ENCODE measurements around the gene PTPRS. TPM values are rescaled to one million over a fixed set of nuclear protein-coding genes. Genes with fewer than 3 reads are reported as not detected.
A peak's percentile ranks its signal among the peaks of the same experiment; 100 is the strongest.
"Not testable (repeated sequence)": the region's sequence is repeated elsewhere in the genome, so short reads cannot be mapped to it uniquely, and the experiment has no call there.

Gene PTPRS
- polyA plus RNA-seq, 3 donors, result 0.03 TPM; not detected in 2

GRCh38 chr19:5387472-5387871 lies 46.9 kb upstream of the PTPRS start:
- Mint-ChIP-seq H3K4me3 (no peak overlapping the region), H3K9me3 (peaks cover 18 to 50% (median 33%) of the 10 kb centered on the region in 7 donors), H3K4me1 (no peaks in the 10 kb centered on the region), H3K27ac (no peak overlapping the region), H3K36me3 (no peaks in the 10 kb centered on the region), H3K27me3 (ENCODE audit: low read depth in 3 of 3) (peaks cover 3 to 22% (median 13%) of the 10 kb centered on the region in 3 donors)
- Histone ChIP-seq H3K27ac (ENCODE audit: low read depth in 1 of 2, low read length in 2 of 2) (no peak overlapping the region), H3K79me2 (ENCODE audit: insufficient read depth, low read length) (no peaks in the 10 kb centered on the region), H3K4me1 (ENCODE audit: control insufficient read depth in 1 of 2, insufficient read depth in 2 of 2, low read length in 2 of 2) (no peaks in the 10 kb centered on the region), H2AFZ (ENCODE audit: insufficient read depth, low read depth, low read length, poor library complexity, severe bottlenecking) (no peak overlapping the region), H3K9ac (ENCODE audit: insufficient read depth, low read length, poor library complexity, severe bottlenecking) (no peak overlapping the region), H3K36me3 (replicated peaks in 1 of 2; ENCODE audit: control insufficient read depth in 1 of 2, insufficient read depth in 2 of 2, low read length in 2 of 2) (no peaks in the 10 kb centered on the region), H3K4me3 (replicated peaks in 1 of 3; ENCODE audit: low read depth in 2 of 3, low read length in 3 of 3) (no peak overlapping the region), H3K9me3 (replicated peaks in 1 of 2; ENCODE audit: control insufficient read depth in 1 of 2, insufficient read depth in 1 of 2, low read length in 2 of 2) (peaks cover 7 to 14% of the 10 kb centered on the region in 2 donors), H3K27me3 (ENCODE audit: control insufficient read depth in 2 of 2, insufficient read depth in 2 of 2, low read length in 2 of 2) (no peaks in the 10 kb centered on the region), H3K4me2 (replicated peaks; ENCODE audit: extremely low read depth, low read length, poor library complexity, severe bottlenecking) (no peak overlapping the region), H4K20me1 (ENCODE audit: insufficient read depth, low read length) (no peaks in the 10 kb centered on the region)
- DNase-seq, result no peak
- intact Hi-C loops (cut with micrococcal nuclease), result no loop called here
- WGBS (ENCODE audit: insufficient coverage), result 100% methylated on average over 1 of the region's 1 CpG
- no peak for TF ChIP-seq CTCF (IDR thresholded peaks at IDR 0.05)

- Histone ChIP-seq H2AFZ (ENCODE audit: insufficient read depth, low read depth, low read length, poor library complexity, severe bottlenecking) (no peak overlapping the region), H3K4me2 (replicated peaks; ENCODE audit: extremely low read depth, low read length, poor library complexity, severe bottlenecking) (no peak overlapping the region), H3K9me3 (replicated peaks in 1 of 2; ENCODE audit: control insufficient read depth in 1 of 2, insufficient read depth in 1 of 2, low read length in 2 of 2) (peaks cover 13 to 20% of the 10 kb centered on the region in 2 donors), H4K20me1 (ENCODE audit: insufficient read depth, low read length) (no peaks in the 10 kb centered on the region), H3K27ac (ENCODE audit: low read depth in 1 of 2, low read length in 2 of 2) (no peak overlapping the region), H3K4me1 (ENCODE audit: control insufficient read depth in 1 of 2, insufficient read depth in 2 of 2, low read length in 2 of 2) (no peaks in the 10 kb centered on the region), H3K4me3 (replicated peaks in 1 of 3; ENCODE audit: low read depth in 2 of 3, low read length in 3 of 3) (no peak overlapping the region), H3K9ac (ENCODE audit: insufficient read depth, low read length, poor library complexity, severe bottlenecking) (no peak overlapping the region), H3K36me3 (replicated peaks in 1 of 2; ENCODE audit: control insufficient read depth in 1 of 2, insufficient read depth in 2 of 2, low read length in 2 of 2) (no peaks in the 10 kb centered on the region), H3K27me3 (ENCODE audit: control insufficient read depth in 2 of 2, insufficient read depth in 2 of 2, low read length in 2 of 2) (no peaks in the 10 kb centered on the region), H3K79me2 (ENCODE audit: insufficient read depth, low read length) (no peaks in the 10 kb centered on the region)
- WGBS (ENCODE audit: insufficient coverage), result 82% methylated on average over 13 of the region's 16 CpGs
- no peak for TF ChIP-seq CTCF (IDR thresholded peaks at IDR 0.05)
- intact Hi-C loops (cut with micrococcal nuclease), result no loop called here
- no peak for DNase-seq
- Mint-ChIP-seq H3K4me1 (no peaks in the 10 kb centered on the region), H3K4me3 (no peak overlapping the region), H3K27ac (peak overlapping the region in 1 of 7 donors; percentile 5), H3K36me3 (no peaks in the 10 kb centered on the region), H3K9me3 (peaks cover 22 to 56% (median 39%) of the 10 kb centered on the region in 7 donors), H3K27me3 (ENCODE audit: low read depth in 3 of 3) (peaks cover 3 to 17% (median 11%) of the 10 kb centered on the region in 3 donors)
Observed at GRCh38 chr19:5386841-5387240, 46.2 kb upstream of the PTPRS start.

- H3K27ac ChIP-seq (ENCODE audit: low read depth in 1 of 2, low read length in 2 of 2); DNase-seq; H3K4me2 ChIP-seq (replicated peaks; ENCODE audit: extremely low read depth, low read length, poor library complexity, severe bottlenecking); H4K20me1 ChIP-seq (ENCODE audit: insufficient read depth, low read length); H3K36me3 Mint-ChIP-seq; H3K4me3 Mint-ChIP-seq; H3K4me3 ChIP-seq (replicated peaks in 1 of 3; ENCODE audit: low read depth in 2 of 3, low read length in 3 of 3); H3K27me3 ChIP-seq (ENCODE audit: control insufficient read depth in 2 of 2, insufficient read depth in 2 of 2, low read length in 2 of 2); H2AFZ ChIP-seq (ENCODE audit: insufficient read depth, low read depth, low read length, poor library complexity, severe bottlenecking); H3K4me1 ChIP-seq (ENCODE audit: control insufficient read depth in 1 of 2, insufficient read depth in 2 of 2, low read length in 2 of 2); H3K4me1 Mint-ChIP-seq; H3K27me3 Mint-ChIP-seq (ENCODE audit: low read depth in 3 of 3); H3K79me2 ChIP-seq (ENCODE audit: insufficient read depth, low read length); H3K27ac Mint-ChIP-seq; H3K36me3 ChIP-seq (replicated peaks in 1 of 2; ENCODE audit: control insufficient read depth in 1 of 2, insufficient read depth in 2 of 2, low read length in 2 of 2); H3K9ac ChIP-seq (ENCODE audit: insufficient read depth, low read length, poor library complexity, severe bottlenecking); intact Hi-C loops (cut with micrococcal nuclease): not testable (repeated sequence)
- H3K9me3 ChIP-seq (replicated peaks in 1 of 2; ENCODE audit: control insufficient read depth in 1 of 2, insufficient read depth in 1 of 2, low read length in 2 of 2), result peaks cover 22 to 35% of the 10 kb centered on the region in 2 donors
- 100% methylated on average over 1 of the region's 6 CpGs for WGBS (ENCODE audit: insufficient coverage)
- H3K9me3 Mint-ChIP-seq, result peaks cover 24 to 59% (median 43%) of the 10 kb centered on the region in 7 donors
Observed at GRCh38 chr19:5381197-5381596, 40.6 kb upstream of the PTPRS start.
